Thyroid gland (tissue), 4 donors: ENCODE results near the gene NCOA5.

Experiments
- POLR2A ChIP-seq, 2 donors: fragments of 450-650 bp; IDR thresholded peaks; one replicate each; pipeline ENCODE4 v1.6.1; 2017; ENCODE audit warnings: antibody characterized with exemption in 2 of 2, mild to moderate bottlenecking in 2 of 2, moderate library complexity in 1 of 2
- TF ChIP-seq, protein P1 (sequence below), 6 experiments: fragments of 200-600 bp in 3 of 6; fragments of 450-650 bp in 3 of 6; sonication (generic) in 3 of 6; IDR thresholded peaks; one replicate each; pipeline ENCODE4 v1.5.1; 2016 to 2019; ENCODE audit warnings: antibody characterized with exemption in 6 of 6, mild to moderate bottlenecking in 2 of 6, inconsistent platforms in 1 of 6, moderate library complexity in 1 of 6

DNA sequence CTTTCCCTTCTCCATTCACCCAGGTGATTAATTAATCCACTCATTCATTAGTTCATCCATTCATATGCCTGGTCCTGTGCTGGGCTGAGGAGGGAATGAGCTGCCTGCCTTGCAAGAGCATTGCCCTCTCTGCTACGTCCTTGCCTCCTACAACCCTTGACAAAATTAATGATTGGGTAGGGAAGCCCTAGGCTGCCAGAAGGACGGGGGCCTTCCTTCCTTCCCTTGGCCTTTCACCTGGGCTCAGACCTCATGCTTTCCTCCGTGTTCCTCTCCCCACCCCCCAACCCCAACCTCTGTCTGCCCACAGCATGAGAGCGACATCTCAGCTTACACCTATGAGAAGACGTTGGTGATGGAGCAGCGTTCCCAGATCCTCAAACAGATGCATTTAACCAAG, 35.2 kb downstream of the NCOA5 start:
- TF ChIP-seq, protein P1, sequence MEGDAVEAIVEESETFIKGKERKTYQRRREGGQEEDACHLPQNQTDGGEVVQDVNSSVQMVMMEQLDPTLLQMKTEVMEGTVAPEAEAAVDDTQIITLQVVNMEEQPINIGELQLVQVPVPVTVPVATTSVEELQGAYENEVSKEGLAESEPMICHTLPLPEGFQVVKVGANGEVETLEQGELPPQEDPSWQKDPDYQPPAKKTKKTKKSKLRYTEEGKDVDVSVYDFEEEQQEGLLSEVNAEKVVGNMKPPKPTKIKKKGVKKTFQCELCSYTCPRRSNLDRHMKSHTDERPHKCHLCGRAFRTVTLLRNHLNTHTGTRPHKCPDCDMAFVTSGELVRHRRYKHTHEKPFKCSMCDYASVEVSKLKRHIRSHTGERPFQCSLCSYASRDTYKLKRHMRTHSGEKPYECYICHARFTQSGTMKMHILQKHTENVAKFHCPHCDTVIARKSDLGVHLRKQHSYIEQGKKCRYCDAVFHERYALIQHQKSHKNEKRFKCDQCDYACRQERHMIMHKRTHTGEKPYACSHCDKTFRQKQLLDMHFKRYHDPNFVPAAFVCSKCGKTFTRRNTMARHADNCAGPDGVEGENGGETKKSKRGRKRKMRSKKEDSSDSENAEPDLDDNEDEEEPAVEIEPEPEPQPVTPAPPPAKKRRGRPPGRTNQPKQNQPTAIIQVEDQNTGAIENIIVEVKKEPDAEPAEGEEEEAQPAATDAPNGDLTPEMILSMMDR (IDR thresholded peaks at IDR 0.05): no peak
- no peak for TF ChIP-seq POLR2A (IDR thresholded peaks at IDR 0.05)
